ENCODE data around the gene CEPT1.

The CEPT1 gene

GRCh38 chr1:111225717-111226400, 85.8 kb downstream of the CEPT1 start:
- H3K4me3 ChIP-seq (replicated peaks; ENCODE audit: low read depth, low read length) = no peak overlapping the region
- no peak for TF ChIP-seq CTCF (IDR thresholded peaks at IDR 0.05; ENCODE audit: low read depth, low read length, missing control alignments)
- no peak for DNase-seq (ENCODE audit: extremely low read depth, low read depth)

- no peak for TF ChIP-seq CTCF (IDR thresholded peaks at IDR 0.05; ENCODE audit: low read depth, low read length, missing control alignments)
- H3K4me3 ChIP-seq (replicated peaks; ENCODE audit: low read depth, low read length) = no peak within 1 kb of the TSS
- DNase-seq (ENCODE audit: extremely low read depth, low read depth) = no peak
Measured at GRCh38 chr1:111227434-111227833, 87.4 kb downstream of the CEPT1 start, which contains the start of gene CHI3L2. CHI3L2 (plus strand) TSS chr1:111227713; CDS start chr1:111227730, 17 bp downstream.

GRCh38 chr1:111227851-111228747, 88.1 kb downstream of the CEPT1 start:
- no peak for DNase-seq (ENCODE audit: extremely low read depth, low read depth)
- no peak for TF ChIP-seq CTCF (IDR thresholded peaks at IDR 0.05; ENCODE audit: low read depth, low read length, missing control alignments)
- no peak overlapping the region for H3K4me3 ChIP-seq (replicated peaks; ENCODE audit: low read depth, low read length)

- no peak overlapping the region for H3K4me3 ChIP-seq (replicated peaks; ENCODE audit: low read depth, low read length)
- no peak for TF ChIP-seq CTCF (IDR thresholded peaks at IDR 0.05; ENCODE audit: low read depth, low read length, missing control alignments)
- DNase-seq (ENCODE audit: extremely low read depth, low read depth) = no peak
Measured at GRCh38 chr1:111228748-111229126, 88.7 kb downstream of the CEPT1 start.

- H3K4me3 ChIP-seq (replicated peaks; ENCODE audit: low read depth, low read length) = no peak overlapping the region
Measured at GRCh38 chr1:111232134-111232533, 92.1 kb downstream of the CEPT1 start.

GRCh38 chr1:111234258-111234657, 94.2 kb downstream of the CEPT1 start:
- DNase-seq (ENCODE audit: extremely low read depth, low read depth) = no peak
- H3K4me3 ChIP-seq (replicated peaks; ENCODE audit: low read depth, low read length) = no peak overlapping the region
- TF ChIP-seq CTCF (IDR thresholded peaks at IDR 0.05; ENCODE audit: low read depth, low read length, missing control alignments) = no peak

More at GRCh38 chr1:111232134-111232533, 92.1 kb downstream of the CEPT1 start:
- TF ChIP-seq CTCF (IDR thresholded peaks at IDR 0.05; ENCODE audit: low read depth, low read length, missing control alignments) = no peak
- DNase-seq (ENCODE audit: extremely low read depth, low read depth) = no peak
